IPS-18c (cell line): ENCODE results near the gene RAB11A.

Experiments used
- H3K4me3 ChIP-seq: 2 replicates; pipeline ENCODE4 v1.7.0; 2013; ENCODE audit warnings: low read depth, mild to moderate bottlenecking, low read length, moderate library complexity; ENCODE audit not compliant: insufficient read depth
- H3K9me3 ChIP-seq: one replicate; pipeline ENCODE4 v1.6.1; 2013; ENCODE audit warnings: mild to moderate bottlenecking, low read length, moderate library complexity; ENCODE audit not compliant: control insufficient read depth, insufficient read depth

RAB11A gene

DNA sequence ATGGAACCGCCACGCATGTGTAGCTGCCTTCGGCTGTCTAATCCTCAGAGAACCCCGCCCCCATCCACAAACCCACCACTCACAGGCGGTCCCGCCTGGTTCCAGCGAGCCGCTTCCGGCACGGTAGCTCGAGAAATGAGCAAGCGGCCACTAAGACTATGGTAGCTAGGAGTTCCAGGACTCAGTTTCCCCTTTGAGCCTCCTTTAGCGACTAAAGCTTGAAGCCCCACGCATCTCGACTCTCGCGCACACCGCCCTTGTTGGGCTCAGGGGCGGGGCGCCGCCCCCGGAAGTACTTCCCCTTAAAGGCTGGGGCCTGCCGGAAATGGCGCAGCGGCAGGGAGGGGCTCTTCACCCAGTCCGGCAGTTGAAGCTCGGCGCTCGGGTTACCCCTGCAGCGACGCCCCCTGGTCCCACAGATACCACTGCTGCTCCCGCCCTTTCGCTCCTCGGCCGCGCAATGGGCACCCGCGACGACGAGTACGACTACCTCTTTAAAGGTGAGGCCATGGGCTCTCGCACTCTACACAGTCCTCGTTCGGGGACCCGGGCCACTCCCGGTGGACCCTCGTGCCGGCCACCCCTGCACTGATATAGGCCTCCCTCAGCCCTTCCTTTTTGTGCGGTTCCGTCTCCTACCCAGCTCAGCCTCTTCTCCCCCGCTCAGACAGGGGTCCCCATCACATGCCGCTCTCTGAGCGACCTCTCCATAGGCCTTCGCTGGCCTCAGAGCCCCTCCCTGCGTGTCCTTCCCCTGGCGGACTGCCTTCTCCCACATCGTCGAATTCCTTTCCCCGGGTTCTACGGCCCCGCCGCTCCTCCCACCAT lies at the start of gene RAB11A:
Gene RAB11A (plus strand): TSS at position 366 of the 828 bp plus-strand sequence. CDS start 95 bp downstream, at position 461.
- H3K9me3 ChIP-seq, result peaks cover 2% of the 10 kb centered on the region
- H3K4me3 ChIP-seq, result peak within 1 kb of the TSS; percentile 99

GRCh38 chr15:65819563-65819960 lies 49.7 kb upstream of the RAB11A start:
- no peak overlapping the region for H3K4me3 ChIP-seq
- H3K9me3 ChIP-seq, result no peaks in the 10 kb centered on the region

- no peaks in the 10 kb centered on the region for H3K9me3 ChIP-seq
- no peak overlapping the region for H3K4me3 ChIP-seq
Measured at GRCh38 chr15:65821070-65821469, 48.2 kb upstream of the RAB11A start.

GRCh38 chr15:65822316-65822715 lies 47.0 kb upstream of the RAB11A start:
- no peak overlapping the region for H3K4me3 ChIP-seq
- no peaks in the 10 kb centered on the region for H3K9me3 ChIP-seq

GRCh38 chr15:65824031-65824743 lies 45.1 kb upstream of the RAB11A start:
- no peaks in the 10 kb centered on the region for H3K9me3 ChIP-seq
- H3K4me3 ChIP-seq, result no peak overlapping the region

DNA sequence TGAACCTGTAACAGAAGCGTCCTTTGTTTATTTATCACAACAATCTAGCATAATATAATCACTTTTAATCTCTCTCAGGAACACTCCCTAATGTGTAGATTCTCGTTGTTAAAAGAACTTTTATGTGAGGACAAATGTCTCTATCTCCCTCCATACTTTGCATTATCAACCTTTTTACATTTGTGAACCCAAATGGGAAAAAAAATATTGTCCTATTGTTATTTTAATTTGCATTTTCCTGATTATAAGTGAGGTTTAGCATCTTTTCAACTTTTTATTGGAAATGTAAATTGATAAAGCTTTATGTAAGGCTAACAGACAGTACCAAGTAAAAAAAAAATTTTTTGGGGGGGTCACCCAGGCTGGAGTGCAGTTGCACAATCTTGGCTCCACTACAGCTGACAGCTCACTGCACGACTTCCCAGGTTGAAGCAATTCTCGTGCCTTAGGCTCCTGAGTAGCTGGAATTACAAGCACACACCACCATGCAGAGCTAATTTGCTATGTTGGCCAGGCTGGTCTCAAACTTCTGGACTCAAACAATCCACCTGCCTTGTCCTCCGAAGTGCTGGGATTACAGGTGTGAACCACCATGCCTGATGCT lies 44.2 kb upstream of the RAB11A start:
- H3K4me3 ChIP-seq, result no peak overlapping the region

GRCh38 chr15:65827065-65827464 lies 42.2 kb upstream of the RAB11A start:
- Histone ChIP-seq H3K9me3 (no peaks in the 10 kb centered on the region), H3K4me3 (no peak overlapping the region)

More for the DNA sequence above, 44.2 kb upstream of the RAB11A start:
- no peaks in the 10 kb centered on the region for H3K9me3 ChIP-seq

- Histone ChIP-seq H3K4me3 (no peak overlapping the region), H3K9me3 (no peaks in the 10 kb centered on the region)
Measured at GRCh38 chr15:65828585-65828984, 40.7 kb upstream of the RAB11A start.

GRCh38 chr15:65829130-65829764 lies 40.0 kb upstream of the RAB11A start:
- Histone ChIP-seq H3K9me3 (no peaks in the 10 kb centered on the region), H3K4me3 (no peak overlapping the region)

DNA sequence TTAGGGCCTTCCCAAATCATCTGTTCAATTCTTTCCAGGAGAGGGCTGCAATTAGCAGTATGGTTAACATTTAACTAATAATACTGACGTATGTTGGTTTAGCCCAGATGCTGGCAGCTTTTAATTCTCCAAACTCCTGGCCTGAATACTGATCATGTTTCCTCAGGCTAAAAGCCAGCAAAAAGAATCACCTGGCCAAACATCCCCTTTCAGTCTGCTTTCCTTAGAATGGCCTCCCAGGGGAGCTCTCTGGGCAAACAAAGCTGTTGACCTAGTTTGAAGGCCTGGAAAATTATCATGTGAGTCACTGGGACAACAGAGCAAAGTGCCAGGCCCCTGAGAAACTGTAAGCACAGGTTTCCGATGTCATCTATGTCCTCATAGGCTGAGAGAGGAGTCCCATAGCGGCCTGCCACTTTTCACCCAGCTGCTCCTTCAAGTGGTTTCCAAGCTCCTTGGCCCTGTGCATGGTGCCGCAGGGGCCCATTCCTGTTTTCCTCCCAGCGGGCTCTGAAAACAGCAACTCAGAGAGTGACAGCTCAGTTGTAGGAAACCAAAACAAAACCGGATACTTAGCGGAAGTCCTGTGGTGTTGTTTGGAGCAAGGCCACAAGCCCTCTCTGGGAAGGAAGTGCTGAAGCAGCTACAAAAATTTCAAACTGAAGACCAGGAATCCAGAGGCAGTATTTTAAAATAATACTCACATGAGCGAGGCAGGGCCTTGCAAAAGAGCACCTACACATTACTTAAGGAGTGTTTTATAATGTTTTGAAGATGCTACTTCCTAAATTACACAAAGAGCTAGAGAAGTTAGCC lies 36.5 kb upstream of the RAB11A start:
- no peak overlapping the region for H3K4me3 ChIP-seq
- H3K9me3 ChIP-seq, result no peaks in the 10 kb centered on the region

GRCh38 chr15:65833501-65834205 lies 35.6 kb upstream of the RAB11A start:
- no peak overlapping the region for H3K4me3 ChIP-seq
- no peaks in the 10 kb centered on the region for H3K9me3 ChIP-seq

- Histone ChIP-seq H3K4me3 (no peak overlapping the region), H3K9me3 (no peaks in the 10 kb centered on the region)
Measured at GRCh38 chr15:65834603-65835282, 34.5 kb upstream of the RAB11A start.

DNA sequence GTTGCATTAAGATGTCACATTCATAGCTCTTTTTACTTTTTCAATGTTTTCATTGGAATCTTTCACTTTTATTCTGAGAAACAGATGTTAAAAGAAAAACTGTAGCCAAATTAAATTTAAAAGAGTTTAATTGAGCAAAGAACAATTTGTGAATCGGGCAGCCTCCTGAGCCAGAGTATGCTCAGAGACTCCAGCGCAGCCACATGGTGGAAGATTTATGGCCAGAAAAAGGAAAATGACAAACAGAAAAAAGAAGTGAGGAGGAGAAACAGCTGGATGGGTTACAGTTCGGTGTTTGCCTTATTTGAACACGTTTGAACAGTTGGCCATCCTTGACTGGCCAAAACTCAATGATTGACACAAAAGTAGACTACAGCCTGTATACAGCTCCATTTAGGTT lies 33.8 kb upstream of the RAB11A start:
- Histone ChIP-seq H3K4me3 (no peak overlapping the region), H3K9me3 (no peaks in the 10 kb centered on the region)

GRCh38 chr15:65836665-65837064 lies 32.6 kb upstream of the RAB11A start:
- Histone ChIP-seq H3K4me3 (no peak overlapping the region), H3K9me3 (no peaks in the 10 kb centered on the region)

GRCh38 chr15:65837301-65838294 lies 31.7 kb upstream of the RAB11A start:
- Histone ChIP-seq H3K4me3 (no peak overlapping the region), H3K9me3 (no peaks in the 10 kb centered on the region)
